NCI-H187 (cell line): ENCODE data around the gene MSI2.

Experiments
- DNase-seq, 2 experiments: peaks; one replicate each; lab custom pipeline; 2025; lab: John Stamatoyannopoulos, UW

The MSI2 gene

DNA sequence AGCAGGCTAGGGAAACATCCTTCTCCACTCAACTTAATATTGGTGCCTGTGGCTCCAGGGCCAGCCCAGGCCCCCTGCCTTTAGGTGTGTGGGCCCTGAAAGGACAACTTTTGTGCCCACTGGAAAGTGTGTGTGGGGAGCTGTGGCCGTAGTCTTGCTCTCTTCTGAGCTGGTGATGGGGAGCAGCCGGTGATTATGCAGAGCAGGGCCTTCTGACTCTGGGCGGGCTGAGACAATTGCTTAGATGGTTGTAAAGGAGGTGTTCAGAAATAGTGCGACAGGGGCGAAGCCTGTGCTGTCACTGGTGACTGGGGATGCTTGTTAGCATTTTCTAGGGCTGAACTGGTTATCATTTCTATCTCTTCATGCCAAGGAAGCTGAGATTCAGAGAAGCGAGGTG lies 62.6 kb downstream of the MSI2 start:
- DNase-seq = no peak

DNA sequence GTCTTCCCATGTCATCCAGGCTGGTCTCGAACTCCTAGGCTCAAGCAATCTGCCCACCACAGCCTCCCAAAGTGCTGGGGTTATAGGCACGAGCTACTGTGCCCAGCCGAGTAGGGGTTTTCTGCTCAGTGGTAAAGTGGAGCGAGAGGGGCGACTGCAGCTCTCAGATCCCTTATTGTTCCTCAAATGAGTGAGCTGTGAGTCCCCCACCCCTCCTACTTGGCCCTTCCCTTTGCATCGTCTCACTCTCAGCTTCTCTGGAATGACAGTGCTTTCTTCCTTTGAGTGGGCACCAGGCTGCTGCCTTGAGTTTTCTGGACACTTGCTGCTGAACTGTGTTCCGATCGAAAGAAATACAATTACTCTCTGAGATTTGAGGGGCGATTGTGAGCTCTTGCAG lies 63.5 kb downstream of the MSI2 start:
- no peak for DNase-seq

DNA sequence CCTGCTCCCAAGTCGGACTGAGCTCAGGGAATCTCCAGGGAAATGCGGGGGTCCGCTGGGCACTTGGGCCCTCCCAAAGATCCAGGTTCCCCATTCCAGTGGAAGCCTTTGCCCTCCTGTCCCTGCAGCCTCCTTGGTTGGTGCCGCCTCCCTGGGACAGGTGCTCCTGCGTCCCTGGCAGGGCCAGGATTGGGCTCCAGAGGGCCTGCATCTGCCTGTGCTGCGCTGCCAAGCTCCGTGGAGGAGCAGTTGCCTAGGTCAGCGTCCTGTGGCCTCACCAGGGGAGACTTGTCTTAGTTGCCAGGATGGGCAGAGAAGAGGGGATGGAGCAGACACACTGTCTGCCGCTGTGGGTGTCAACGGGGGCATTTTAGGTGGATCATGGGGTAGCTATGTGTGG lies 67.1 kb downstream of the MSI2 start:
- no peak for DNase-seq

DNA sequence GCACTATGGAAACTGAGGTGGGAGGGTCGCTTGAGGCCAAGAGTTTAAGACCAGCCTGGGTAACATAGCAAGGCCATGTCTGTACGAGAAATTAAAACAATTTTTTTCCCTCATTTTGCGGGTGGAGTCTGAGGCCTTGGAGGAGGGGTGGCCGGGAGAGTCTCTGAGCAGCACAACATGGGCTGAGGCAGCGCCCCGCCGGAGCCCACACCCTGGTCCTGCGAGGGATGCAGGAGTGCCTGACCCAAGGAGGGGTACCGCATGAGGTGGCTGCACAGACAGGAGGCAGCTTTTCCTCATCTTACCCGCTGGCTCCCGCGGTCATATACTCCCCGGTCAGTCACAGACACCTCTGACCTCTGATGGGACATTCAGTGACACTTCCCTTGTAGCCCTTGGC lies 67.7 kb downstream of the MSI2 start:
- DNase-seq = no peak

DNA sequence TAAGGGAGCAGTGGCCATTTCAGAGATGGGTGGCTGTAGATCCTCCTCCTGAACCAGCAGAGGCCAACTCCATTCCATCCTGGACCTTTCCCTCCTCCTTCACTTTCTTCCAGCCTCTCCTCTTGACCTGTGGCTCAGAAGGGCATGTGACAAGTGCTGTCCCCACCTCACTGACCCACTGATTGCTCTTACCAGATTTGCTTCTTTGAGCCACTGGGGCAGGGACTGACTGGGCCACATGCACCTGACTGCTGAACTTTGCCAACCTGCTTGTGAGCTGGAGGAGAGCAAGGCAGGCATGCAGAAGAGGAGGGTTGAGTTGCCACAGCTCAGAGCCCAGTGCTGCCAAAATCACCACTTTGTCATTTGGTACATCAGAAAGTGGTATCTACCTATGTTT lies 68.3 kb downstream of the MSI2 start:
- no peak for DNase-seq

DNA sequence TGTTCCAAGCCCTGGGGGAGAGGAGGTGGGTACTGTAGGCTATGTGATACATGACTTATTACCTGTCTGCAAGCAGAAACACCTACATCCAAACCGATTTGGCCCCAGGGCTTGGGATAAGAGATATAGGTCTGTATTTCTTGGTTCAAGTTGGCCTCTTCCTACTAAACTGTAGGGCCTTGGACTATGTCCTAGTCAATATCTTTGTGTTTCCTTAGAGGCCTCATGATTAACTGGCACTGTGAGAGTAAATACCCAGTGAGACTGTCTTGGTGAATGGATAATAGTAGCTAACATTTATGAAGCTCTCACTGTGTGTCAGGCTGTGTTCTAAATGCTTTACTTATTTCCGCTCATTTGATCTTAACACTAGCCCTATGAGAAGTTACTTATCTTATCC lies 70.0 kb downstream of the MSI2 start:
- no peak for DNase-seq

DNA sequence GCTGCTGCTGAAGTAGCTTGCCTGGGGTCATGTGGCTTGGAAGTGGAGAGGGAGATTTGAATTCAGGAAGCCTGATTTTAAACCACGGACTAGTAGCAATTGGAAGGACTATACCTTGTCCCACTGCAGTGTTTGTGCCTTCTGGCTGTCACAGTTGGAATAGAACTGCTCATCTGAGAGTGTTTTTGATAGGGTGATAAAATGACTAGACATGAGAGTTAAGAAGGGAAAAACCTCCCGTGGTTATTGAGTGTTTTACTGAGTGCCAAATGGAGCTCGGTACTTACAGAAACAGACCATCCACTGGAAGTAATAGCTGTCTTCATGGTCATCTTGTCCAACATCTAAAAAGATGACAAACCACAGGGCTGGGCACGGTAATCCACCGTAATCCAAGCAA lies 70.4 kb downstream of the MSI2 start:
- no peak for DNase-seq

DNA sequence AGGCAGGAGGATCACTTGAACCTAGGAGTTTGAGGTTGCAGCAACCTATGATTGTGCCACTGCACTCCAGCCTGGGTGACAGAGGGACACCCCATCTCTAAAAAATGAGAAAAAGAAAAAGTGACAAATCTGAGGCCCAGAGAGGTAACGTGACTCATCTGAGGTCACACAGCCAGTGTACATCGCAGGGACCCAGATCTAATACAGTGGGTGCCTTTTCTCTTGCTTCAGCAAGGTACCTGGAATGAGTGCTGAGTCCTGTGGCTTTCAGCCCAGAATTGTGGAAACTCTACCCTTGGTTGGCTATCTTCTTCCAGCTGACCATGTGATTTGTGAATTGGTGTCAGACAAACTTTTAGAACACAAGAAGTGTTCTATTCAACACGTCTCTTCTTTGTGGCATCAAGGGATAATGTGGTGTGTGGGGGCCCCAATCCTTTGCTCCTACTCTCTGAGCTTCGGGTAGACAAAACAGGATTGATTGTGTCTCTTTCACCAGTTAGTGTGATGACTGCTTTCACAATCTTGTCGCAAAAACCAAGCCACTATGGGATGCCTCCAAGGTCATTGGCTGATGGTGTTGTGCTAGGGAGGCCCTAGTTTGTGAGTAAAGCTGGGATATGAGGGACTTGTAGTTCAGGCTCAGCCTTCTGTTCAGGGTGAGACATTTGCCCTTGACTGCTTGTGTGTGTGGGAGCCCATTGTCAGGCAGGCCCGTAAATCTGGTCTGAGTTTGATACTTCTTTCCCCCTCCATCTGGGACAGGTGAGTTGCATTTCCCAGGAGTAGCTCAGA lies 71.0 kb downstream of the MSI2 start:
- DNase-seq = no peak

DNA sequence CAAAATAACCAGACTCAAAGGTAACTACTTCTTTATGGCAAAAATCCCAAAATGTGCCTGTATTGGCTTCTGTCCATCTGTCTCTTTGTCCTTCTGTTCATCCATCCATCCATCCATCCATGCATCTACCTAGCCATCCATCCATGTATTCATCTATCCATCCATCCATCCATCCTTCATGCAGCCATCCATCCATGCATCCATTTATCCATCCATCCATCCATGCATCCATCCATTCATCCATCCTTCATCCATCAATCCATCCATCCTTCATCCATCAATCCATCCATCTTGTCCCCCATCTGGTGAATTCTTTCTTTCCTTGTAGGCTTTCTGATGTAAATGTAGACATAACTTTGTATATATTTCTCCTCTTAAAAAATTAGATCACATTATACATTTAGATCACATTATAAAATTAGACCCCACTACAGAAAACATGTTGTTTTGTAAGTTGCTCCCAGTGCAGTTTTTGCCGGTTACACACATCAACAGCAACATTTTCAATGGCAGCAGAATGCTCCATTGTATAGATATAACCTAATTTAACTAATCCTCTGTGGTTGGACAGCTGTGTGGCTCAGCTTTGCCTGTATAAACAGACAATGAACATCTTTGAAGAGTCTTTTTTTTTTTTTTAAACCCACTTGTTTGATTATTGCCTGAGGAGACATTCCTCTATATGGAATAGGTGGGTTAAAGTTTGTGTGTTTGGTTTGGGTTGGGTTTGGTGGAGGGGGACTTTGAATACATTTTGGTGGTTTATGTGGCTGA lies 72.0 kb downstream of the MSI2 start:
- no peak for DNase-seq

DNA sequence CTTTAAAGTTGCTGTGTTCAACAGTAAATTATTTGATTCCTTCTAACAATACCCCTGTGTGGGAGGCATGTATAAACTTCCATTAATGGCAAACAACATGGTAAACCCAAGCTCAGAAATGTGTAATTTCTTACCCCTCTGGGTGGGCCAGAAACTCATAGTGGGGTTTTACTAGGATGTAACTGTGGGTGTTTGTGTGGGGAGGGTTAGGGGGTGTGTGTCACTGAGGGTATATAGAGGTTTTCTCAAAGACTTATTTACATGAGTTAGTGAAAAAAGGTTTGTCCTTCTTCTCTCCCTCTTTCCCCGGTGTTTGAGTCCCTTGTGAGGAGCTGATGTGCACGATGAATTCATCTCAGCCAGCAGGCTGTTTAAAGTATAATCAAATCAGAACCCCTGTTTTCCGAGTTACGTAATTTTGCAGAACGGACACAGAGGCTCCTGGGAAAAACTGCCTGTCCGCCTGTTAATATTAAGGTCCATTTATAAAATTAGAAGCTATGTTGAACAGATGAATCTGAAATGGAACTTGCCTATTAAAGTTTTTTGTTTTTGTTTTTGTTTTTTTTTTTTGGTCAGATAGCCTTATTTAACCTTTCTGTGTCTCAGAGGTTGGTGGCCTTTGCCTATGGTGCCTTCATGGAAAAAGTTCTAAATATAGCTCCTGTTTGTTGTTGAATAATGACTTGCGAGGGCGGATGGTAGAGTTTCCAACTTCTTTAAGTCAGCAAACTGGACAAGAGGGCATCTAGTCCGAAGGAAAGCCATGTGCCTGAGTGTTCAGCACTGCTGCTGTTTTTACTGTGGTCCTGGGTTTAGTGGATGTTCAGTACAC lies 73.3 kb downstream of the MSI2 start:
- no peak for DNase-seq

DNA sequence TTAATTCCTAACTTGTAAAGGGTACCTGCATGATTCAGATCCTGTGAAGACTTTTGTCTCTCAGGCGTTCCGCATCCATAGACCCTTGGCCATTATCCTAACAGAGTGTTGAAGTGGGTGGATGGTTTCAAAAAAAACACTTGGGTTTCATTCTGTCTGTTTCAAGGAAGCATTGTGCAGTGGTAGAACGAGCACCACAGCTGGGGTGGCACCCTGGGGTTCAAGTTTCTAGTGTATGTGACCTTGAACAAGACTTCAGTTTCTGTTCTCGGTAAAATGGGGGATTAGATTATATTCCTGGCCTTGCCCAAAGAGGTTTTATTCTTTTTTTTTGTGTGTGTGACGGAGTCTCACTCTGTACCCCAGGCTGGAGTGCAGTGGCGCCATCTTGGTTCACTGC lies 74.3 kb downstream of the MSI2 start:
- no peak for DNase-seq

DNA sequence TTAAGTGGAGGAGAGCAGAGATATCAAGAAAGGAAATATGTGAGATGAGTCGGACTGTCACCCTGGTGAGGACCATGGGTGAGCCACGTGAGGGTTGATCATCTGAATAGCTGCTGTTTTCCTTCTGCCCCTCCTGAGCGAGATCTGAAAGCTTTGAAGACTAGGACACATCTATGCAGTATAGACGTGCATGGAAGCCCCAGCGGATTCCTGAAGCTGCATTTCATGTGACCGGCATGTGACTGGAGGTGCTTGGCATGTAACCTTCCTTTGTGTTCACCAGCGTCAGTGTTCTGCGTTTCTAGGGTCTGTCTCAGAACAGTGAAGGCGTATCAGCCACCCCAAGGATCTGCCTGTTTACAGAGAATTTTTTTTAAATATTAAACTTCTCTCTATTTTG lies 75.1 kb downstream of the MSI2 start:
- no peak for DNase-seq

DNA sequence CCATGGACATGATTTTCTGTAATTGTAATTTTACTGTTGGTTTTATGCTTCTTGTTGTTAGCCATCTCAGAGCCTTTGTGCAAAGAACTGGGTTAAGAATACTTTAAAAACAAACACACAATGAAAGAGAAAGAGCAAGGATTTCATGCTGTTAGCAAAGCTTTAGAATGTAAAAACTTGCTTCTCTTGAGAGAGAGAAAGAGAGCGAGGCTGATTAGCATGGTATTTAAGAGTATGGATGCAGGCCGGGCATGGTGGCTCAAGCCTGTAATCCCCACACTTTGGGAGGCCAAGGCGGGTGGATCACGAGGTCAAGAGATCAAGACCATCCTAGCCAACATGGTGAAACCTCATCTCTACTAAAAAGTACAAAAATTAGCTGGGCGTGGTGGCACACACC lies 76.2 kb downstream of the MSI2 start:
- no peak for DNase-seq

DNA sequence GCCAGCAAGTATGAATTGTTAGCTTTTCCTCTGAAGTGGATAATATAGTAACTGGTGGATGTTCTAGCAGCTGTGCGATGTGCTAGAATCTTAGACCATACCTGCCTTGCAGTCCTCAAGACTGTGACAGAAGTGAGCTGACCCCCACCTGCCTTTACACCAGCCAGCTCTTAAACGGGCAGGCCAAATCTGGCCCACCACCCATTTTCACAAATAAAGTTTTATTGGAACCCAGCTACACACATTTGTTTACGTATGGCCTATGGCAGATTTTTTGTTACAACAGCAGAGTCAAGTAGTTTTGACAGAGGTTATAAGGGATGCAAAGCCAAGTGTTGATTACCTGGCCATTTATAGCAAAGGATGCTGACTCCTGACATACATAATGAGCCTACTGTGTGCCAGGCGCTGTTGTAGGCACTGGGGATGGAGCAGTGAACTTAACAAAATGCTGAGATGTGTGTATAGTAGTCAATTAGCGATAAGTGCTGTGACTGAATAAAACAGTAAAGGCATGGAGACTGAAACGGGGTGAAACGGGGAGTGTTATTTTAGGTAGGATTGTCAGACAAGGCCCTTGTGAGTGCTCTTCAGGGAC lies 79.0 kb downstream of the MSI2 start:
- no peak for DNase-seq

DNA sequence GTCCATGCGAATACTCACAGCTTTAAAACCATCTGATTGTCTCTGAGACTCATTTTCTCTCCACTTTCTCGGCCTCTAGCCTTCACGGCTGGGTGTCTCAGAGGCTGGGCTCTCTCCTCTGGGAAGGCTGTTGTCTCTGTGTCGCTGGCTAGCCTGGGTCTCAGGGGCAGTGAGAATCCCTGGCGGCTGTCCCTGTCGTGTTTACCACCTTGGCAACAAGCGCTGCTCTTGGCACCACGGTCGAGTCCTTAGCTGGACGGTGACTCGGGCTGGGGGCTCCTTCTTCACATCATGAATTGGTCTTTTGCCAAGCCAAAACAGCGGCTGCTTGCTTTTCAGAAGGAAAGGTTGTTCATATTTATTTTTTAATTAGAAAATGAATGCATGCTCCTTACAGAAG lies 81.1 kb downstream of the MSI2 start:
- no peak for DNase-seq

DNA sequence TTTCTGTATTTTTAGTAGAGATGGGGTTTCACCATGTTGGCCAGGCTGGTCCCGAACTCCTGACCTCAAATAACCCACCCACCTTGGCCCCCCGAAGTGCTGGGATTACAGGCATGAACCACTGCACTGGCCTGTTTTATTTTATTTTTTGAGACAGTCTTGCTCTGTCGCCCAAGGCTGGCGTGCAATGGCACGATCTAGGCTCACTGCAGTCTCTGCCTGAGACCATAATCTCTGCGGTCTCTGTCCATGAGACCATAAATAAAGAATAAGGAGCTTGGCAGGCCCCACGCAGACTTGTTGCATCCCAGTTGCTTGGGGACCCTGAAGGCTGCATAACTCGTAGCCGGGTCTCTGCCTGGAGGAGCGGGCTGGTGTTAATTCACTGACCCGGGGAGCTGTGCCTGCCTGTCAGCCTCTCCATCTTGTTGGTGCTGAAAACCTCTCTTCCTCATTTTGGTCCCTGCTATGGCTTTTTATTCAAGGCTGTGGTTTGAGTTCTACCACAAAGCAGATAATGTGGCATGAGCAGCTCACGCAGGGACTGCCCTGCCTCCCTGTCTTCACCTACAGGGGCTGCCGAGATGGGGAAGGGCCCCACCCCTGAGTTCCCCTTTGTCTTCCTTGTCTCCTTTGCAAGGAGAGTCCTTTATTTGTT lies 82.1 kb downstream of the MSI2 start:
- DNase-seq = peak in 1 of 2 experiments; percentile 17

DNA sequence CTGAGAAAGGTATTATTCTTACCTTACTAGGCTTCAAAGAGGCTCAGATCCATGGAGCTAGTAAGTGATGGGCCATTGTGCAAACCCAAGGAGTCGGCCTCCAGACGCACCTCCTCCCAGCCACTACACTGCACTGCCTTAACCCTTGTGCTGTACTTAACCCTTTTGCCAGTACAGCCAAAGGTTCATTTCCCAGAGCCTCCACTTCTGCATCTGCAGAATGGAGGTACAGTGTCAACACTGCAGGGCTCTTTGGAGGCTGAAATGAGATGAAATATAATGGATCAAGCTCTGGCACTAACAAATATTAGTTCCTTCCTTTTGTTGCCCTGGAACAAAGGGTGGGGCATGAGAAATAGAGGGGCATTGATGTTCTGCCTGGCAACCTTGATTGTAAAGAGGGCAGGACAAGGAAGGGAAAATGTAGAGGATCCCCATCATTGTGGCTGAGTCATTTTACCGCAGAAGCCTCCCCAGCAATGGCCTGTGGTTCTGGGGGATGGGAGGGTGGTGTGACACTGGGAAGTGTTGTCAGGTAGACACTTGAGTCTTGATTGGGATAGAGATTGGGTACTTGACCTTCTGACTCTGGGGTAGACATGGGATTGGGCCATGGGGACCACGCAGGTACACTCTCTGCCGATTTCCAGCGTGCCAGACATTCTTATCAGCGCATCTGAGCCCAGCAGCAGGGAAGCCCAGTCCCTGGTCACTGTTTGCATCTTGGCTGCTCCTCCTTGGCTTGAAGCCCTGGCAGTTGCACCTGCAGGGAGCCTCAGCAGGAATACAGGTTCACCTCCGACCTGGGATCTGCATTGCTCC lies 84.0 kb downstream of the MSI2 start:
- no peak for DNase-seq

DNA sequence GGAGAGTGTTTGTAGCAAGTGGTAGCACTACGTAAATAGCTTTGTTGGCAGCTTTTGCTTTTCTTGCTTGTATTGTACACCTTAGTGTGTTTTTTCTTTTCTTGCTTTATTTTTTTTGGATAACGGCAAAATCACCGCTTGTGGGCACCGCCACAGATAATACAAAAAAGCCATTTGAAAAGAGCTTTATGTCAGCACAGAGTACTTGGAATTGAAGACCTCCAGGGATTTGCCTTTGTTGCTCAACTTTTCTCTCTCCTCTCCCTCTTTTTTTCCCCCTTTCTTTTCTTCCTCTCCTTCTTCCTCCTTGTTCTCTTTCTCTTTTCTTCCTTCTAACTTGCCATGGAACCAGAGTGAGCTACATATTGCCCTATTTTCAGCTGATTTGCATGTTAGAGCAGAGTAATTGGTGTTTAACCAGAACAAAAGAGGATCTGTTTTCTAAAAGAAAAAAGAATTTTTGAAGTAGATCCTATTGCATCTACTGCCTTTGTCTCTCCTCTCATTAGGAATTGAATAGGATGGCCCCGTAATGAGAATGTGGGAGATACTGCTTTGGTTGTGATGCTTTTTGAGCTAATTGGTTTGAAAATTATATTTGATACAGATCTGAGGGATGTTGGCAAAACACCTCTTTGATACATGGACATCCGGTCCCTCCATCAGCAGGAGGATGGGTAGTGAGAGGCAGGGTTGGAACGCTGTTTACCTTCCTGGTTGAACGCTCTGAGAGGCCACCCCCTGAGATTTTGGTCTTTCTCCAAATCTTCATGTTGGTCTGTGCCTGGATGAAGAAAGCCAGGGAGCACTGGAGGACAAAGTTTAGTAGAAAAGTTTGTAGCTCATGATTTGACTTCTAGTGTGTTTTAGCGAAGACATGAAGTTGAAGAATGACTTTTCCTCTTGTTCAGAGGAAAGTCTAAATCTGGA lies 85.6 kb downstream of the MSI2 start:
- DNase-seq = no peak

DNA sequence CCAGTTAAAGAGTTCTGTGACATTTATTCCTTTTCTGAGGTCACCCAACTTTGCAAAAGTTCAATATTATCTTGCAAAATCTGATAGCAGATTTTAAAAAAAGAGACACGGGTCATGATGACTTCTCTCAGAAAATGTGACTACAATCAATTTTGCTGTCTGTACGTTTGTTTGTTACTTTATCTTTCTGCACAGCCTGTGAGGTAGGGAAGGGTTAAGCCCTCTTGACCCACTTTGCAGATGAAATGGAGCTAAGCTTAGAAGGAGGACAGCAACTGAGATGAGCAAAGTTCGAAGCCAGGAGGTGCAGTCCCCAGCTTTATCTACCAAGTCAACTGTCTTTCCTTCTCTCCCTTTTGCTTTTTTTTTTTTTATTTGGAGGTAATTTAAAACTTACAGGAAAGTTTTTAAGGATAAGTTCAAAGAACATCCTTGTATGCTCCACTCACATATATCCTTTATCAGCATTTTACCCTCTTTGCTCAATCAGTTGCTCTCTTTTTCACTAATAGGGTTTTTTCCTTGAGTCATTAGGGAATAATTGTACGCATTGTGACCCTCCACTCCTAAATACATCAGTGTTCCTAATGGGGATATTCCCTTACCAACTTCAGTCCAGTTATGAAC lies 86.8 kb downstream of the MSI2 start:
- DNase-seq = no peak
